22Rv1 (cell line): ENCODE results near the gene PDGFD.

Experiments used
- H3K27ac ChIP-seq: fragments of 450-650 bp; 2 replicates; pipeline ENCODE4 v1.5.1; 2017
- ZFX ChIP-seq: fragments of 450-650 bp; IDR thresholded peaks from 2 replicates; pipeline ENCODE4 v1.6.1; 2017; ENCODE audit warnings: antibody characterized with exemption, borderline replicate concordance
- TF ChIP-seq, protein P1 (sequence below): fragments of 450-650 bp; IDR thresholded peaks from 2 replicates; pipeline ENCODE4 v1.5.1; 2017; ENCODE audit warnings: mild to moderate bottlenecking

Gene PDGFD

DNA sequence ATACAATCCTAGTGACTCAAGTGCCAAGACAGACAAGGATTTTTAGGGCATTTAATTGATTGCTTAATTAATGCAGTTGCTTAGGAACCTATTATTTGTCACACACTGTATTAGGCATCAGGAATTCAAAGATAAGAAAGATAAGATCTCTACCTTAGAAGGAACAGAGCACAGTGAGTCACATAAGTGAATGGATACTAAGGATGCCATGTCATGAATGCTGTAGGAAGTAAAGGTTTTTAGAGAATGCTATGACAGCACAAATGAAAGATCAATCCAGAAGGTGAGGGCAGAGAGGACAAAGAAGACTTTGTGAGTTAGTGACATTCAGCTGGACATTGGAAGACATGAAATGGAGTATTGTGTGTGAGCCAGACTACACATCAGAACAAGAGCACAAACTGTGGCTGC, 275.4 kb downstream of the PDGFD start:
- H3K27ac ChIP-seq, result no peak overlapping the region
- no peak for TF ChIP-seq ZFX
- TF ChIP-seq, protein P1, sequence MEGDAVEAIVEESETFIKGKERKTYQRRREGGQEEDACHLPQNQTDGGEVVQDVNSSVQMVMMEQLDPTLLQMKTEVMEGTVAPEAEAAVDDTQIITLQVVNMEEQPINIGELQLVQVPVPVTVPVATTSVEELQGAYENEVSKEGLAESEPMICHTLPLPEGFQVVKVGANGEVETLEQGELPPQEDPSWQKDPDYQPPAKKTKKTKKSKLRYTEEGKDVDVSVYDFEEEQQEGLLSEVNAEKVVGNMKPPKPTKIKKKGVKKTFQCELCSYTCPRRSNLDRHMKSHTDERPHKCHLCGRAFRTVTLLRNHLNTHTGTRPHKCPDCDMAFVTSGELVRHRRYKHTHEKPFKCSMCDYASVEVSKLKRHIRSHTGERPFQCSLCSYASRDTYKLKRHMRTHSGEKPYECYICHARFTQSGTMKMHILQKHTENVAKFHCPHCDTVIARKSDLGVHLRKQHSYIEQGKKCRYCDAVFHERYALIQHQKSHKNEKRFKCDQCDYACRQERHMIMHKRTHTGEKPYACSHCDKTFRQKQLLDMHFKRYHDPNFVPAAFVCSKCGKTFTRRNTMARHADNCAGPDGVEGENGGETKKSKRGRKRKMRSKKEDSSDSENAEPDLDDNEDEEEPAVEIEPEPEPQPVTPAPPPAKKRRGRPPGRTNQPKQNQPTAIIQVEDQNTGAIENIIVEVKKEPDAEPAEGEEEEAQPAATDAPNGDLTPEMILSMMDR, result no peak

DNA sequence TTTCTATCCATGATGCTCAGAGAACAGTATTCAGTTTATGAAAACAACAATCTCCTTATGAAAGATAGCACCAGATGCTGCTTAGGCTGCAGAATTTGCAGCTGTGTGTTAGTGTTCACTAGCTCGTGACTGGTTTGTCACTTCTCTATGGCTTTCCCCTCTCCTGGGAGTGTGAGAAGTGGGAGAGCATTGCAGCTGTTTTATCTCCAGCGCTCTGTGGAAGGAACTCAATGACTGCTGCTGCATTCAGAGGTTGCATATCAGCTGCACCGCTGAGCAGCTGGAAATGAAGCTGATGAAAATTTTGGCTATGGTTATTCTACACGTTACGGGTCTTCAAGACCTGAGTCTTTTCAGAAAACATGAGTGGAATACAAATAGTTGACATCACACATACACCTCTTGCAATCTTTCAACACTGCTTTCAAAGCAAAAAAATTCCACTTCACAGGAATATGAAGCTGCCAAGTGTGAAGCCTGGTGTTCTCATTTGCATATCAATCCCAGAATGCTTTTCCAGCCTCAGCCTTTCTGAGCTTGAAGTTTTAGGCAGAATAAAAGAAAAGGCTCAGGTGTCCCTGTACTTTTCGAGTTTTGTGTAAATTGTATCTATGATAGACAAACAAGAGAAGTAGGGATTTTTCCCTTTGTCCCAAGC, 276.8 kb downstream of the PDGFD start:
- TF ChIP-seq ZFX, result no peak
- TF ChIP-seq, protein P1, result no peak
- H3K27ac ChIP-seq, result no peak overlapping the region

DNA sequence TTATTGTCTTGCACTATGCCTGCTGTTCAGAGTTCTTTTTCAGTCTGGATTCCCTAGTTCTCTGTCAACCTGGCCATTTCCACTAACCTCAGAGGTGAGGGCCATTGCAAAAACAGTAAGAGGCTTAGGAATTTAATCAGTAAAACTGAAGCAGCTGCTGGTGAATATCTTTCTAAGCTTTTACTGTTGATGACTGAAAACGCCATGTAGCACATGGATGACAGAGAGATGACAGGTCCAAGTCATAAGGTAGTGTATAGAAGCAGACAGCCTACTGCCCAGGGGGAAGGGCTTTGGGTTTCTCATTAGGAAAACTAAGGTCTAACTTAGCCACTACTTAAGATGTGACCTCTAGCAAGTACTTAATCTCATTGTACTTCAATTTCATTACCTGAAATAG, 280.1 kb downstream of the PDGFD start:
- TF ChIP-seq, protein P1, result no peak
- H3K27ac ChIP-seq, result no peak overlapping the region

DNA sequence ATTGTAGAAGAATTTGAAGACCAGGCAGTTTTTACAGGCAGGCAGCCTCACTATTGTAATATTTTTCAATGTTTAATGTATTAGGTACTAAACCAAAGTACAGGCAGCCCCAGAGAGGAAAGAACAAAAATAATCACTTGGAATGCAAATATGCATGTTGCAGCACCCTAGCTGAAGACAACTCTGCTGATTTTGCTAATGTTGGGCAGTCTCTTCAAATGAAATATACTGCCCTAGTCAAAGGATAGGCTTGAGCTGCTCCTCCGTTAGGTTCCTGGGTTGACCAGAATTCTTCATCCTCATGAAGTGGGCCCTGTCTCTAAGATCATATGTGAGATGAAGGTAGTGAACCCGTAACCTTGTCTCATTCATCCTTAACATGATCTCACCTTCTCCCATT, 280.7 kb downstream of the PDGFD start:
- H3K27ac ChIP-seq, result no peak overlapping the region
- no peak for TF ChIP-seq ZFX

DNA sequence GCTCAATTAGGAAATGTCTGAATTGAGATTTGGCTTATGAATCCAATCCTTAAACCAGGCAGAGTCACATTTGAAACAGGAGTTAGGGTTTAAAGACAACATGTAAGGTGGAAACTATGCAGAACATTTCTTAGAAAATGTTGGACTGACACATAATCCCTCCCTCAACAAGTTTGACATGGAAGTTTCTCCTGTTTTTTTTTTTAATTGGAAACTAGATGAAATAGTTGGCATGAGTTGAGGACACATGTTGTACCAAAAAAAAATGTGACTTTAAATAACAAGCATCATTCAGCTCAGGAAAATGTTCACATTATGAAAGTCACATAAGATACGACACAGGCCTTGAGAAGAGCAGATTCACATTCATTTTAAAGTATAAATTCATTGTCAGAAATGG, 282.4 kb downstream of the PDGFD start:
- TF ChIP-seq, protein P1, result no peak
- H3K27ac ChIP-seq, result no peak overlapping the region

DNA sequence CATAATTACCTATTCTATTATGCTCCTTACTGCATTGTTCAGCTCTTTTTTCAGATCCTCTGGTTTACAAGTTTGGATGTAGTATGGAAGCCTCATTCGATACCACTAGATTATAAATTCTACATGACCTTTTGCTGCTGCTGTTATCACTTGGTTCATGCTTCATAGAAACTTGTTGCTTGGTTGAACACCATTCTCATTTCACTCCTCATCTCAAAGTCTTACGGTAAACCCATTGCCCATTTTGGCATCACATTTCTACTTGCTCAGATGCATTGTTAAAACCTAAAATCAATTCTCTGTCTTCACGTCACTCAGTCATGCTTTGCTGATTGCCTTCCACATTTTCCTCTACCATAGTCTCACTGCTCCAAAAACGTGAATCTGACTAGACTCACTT, 283.0 kb downstream of the PDGFD start:
- TF ChIP-seq, protein P1, result no peak
- TF ChIP-seq ZFX, result no peak
- H3K27ac ChIP-seq, result no peak overlapping the region

DNA sequence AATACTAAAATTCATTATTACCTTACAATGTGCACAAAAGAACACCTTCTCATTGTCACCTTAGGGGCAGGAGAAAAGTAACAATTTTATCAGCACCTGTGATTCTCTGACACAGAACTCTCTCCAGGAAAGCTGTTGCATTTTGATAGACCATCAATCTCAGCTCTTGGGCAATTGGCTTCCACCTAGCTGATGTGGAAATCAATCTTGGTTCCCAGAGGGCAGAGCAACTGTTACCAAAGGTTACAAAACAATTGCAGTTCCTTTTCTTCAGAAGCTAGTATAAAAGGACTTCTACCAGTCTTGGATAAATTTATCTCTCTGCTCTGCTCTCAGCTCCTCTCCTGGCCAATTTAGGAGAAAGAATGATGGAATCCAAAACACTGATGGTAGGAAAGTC, 285.3 kb downstream of the PDGFD start:
- no peak overlapping the region for H3K27ac ChIP-seq

More for the DNA sequence above, 285.3 kb downstream of the PDGFD start:
- no peak for TF ChIP-seq ZFX
- TF ChIP-seq, protein P1, result no peak
